ENCODE measurements around the gene ZNHIT2.

The ZNHIT2 gene

GRCh38 chr11:65133724-65134123 lies 16.2 kb upstream of the ZNHIT2 start:
- no peak for DNase-seq (ENCODE audit: extremely low read depth, low read depth)
- TF ChIP-seq CTCF (IDR thresholded peaks at IDR 0.05; ENCODE audit: low read depth, low read length), result no peak

GRCh38 chr11:65132988-65133700 lies 15.6 kb upstream of the ZNHIT2 start:
- no peak for DNase-seq (ENCODE audit: extremely low read depth, low read depth)
- TF ChIP-seq CTCF (IDR thresholded peaks at IDR 0.05; ENCODE audit: low read depth, low read length), result no peak

GRCh38 chr11:65132238-65132987 lies 14.9 kb upstream of the ZNHIT2 start:
- no peak for TF ChIP-seq CTCF (IDR thresholded peaks at IDR 0.05; ENCODE audit: low read depth, low read length)
- DNase-seq (ENCODE audit: extremely low read depth, low read depth), result no peak

DNA sequence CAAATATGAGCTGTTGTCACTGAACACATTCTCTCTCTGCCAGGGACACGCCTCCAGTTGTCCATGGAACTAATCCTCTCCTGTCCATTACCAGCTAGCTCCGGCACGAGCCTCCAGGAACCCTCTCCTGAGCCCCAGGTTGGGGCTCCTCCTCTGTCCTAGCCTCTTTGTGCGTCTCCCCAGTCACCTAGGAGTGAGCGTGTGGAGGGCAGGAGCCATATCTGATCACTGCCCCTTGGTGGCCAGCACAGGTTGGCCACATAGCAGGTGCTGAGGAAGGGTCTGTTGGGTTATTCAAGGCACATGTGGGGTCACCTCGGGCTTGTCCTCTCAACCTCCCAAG lies 14.4 kb upstream of the ZNHIT2 start:
- DNase-seq (ENCODE audit: extremely low read depth, low read depth), result no peak
- TF ChIP-seq CTCF (IDR thresholded peaks at IDR 0.05; ENCODE audit: low read depth, low read length), result no peak

DNA sequence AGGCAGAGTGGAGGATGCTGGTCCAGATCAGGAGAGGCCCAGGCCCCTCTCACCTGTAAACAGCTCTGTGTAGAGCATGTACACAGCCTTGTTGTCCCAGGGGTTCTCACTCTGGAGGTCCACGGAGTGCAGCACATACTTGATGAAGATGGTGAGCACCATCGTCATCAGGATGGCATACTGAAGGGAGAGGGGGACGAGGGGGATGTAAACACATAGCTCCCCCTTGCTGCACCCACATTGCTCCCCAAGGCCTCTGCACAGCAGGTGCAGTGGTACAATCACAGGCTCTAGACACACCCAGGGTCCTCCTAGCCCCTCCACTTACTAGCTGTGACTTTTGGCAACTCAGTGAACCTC lies 13.9 kb upstream of the ZNHIT2 start:
- DNase-seq (ENCODE audit: extremely low read depth, low read depth), result no peak

DNA sequence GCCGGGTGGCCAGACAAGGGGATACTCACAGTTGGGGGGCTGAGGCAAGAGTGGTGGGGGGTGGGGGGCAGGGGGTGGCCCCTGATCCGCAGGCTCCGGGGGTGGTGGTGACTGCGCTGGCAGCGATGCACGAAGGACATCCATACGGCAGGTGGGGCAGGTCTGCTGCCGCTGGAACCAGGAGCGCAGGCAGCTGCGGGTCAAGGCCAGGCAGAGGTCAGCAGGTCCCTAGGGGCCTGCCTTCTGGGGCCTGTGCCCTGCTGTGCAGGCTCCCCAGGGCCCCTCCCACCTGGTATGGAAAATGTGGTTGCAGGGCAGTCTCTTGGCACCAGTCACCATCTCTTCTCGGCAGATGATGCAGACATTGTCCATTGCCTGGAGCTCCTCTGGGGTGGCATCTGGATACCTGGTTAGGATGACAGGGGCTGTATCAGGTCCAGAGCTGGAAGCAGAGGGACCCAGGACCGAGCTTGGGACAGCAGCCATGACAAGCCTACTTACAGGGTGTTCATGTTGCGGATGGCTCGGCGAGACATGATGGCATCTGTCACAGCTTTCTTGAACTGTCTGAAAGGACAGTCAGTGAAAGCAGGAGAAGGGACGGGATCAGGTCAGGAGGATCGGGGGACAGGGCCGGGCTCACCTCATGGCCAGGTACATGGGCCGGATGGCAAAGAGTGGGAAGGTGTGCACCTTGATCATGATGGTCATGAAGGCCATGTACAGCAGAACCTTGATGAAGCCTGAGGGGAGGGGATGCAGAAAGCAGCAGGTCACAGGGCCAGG lies 13.3 kb upstream of the ZNHIT2 start:
- TF ChIP-seq CTCF (IDR thresholded peaks at IDR 0.05; ENCODE audit: low read depth, low read length), result no peak
- DNase-seq (ENCODE audit: extremely low read depth, low read depth), result no peak

More for the DNA sequence above, 13.9 kb upstream of the ZNHIT2 start:
- no peak for TF ChIP-seq CTCF (IDR thresholded peaks at IDR 0.05; ENCODE audit: low read depth, low read length)

Data from AG09319 (cell line).